Measurements from ENCODE around the gene CTNND1.

- TF ChIP-seq CTCF (IDR thresholded peaks at IDR 0.05) (no peak), POLR2AphosphoS5 (IDR thresholded peaks at IDR 0.05) (no peak)
These were observed 27.1 kb downstream of the CTNND1 start for GRCh38 chr11:57788703-57789088.
